SK-N-SH treated with all-trans-retinoic acid at 6 μM for 48 hours (cell line): ENCODE results near the gene KCNK4.

Experiments
- BACH2 ChIP-seq: fragments of 250-450 bp; sonication (Bioruptor Pico); IDR thresholded peaks from 2 replicates; pipeline ENCODE4 v1.9.0; 2021; ENCODE audit warnings: mild to moderate bottlenecking, borderline replicate concordance
- PATZ1 ChIP-seq: fragments of 250-450 bp; sonication (Bioruptor Pico); IDR thresholded peaks from 2 replicates; pipeline ENCODE4 v1.8.0; 2020; ENCODE audit warnings: mild to moderate bottlenecking, moderate library complexity, borderline replicate concordance

GRCh38 chr11:64249038-64249437, 42.1 kb upstream of the KCNK4 start:
- no peak for TF ChIP-seq PATZ1
- no peak for TF ChIP-seq BACH2 (CRISPR knock-in tag)
